Measurements from ENCODE around the gene SPRY4.

DNA sequence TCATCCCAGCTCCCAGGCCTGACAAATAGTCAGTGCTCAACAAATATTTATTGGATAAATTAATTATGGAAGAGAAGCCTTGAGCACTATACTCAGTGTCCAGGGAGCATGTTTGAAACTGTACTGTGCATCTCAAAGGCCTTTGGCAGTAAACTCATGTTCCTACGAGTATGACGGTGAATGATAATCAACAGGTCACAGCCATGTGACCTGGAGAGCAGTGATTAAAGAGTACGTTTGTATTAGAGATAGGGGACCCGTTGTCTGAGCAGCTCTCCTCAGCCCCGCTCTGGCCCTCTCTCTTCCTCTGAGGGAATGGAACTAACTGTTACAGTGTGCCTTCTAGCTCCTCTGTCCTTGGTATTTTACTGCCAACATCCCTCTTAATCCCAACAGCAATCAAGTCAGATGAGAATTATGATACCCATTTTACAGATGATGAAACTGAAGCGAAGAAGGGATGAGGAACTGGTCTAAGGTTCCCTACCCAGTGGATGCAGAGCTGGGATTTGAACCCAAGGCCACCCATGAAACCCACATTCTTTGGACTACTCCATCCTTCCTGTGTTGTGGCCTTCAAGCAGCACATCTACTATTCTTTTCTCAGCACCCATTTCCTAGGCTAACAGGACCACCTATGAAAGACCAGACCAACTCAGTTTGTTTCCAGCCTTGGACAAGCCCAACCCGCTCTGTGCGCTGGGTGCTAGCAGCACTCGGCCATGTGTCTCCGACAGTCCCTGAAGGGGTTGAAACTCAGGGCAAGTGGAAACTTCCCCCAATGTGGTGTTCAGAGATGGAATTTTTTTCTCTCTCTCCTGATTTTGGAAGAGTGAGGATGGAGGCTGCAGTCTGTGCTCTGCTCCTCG, 34.9 kb downstream of the SPRY4 start:
- TF ChIP-seq, protein P1, sequence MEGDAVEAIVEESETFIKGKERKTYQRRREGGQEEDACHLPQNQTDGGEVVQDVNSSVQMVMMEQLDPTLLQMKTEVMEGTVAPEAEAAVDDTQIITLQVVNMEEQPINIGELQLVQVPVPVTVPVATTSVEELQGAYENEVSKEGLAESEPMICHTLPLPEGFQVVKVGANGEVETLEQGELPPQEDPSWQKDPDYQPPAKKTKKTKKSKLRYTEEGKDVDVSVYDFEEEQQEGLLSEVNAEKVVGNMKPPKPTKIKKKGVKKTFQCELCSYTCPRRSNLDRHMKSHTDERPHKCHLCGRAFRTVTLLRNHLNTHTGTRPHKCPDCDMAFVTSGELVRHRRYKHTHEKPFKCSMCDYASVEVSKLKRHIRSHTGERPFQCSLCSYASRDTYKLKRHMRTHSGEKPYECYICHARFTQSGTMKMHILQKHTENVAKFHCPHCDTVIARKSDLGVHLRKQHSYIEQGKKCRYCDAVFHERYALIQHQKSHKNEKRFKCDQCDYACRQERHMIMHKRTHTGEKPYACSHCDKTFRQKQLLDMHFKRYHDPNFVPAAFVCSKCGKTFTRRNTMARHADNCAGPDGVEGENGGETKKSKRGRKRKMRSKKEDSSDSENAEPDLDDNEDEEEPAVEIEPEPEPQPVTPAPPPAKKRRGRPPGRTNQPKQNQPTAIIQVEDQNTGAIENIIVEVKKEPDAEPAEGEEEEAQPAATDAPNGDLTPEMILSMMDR (IDR thresholded peaks at IDR 0.05; ENCODE audit: low read depth, low read length), result no peak
- TF ChIP-seq MYC (IDR thresholded peaks at IDR 0.05; ENCODE audit: low read depth, low read length), result no peak
